HepG2 (cell line): ENCODE data around the gene TMEM164. TPM values are rescaled to one million over a fixed set of nuclear protein-coding genes. Genes with fewer than 3 reads are reported as not detected.

Experiments used
- ATAC-seq: fragments of 200-7000 bp; cut with Tn5 transposase; 3 replicates; pipeline ENCODE4 v1.9.1; 2020; ENCODE audit warnings: mild to moderate bottlenecking, moderate library complexity
- BruUV-seq: library from RNA; stranded (reverse); fragments of 400-500 nt; replicated peaks from 2 replicates; lab custom pipeline; 2021; lab: Mats Ljungman, UMichigan
- CTCF ChIA-PET: fragments of 300-600 bp; formaldehyde crosslinking; extraction: SDS; loops from one replicate; lab custom pipeline; 2021; ENCODE audit warnings: low total read pairs, inconsistent platforms, low intra/inter-chr PET ratio; lab: Yijun Ruan, JAX
- POLR2A ChIA-PET: fragments of 350-600 bp; sonication (Branson Sonifier 250); formaldehyde crosslinking; loops from one replicate; lab custom pipeline; 2020; ENCODE audit warnings: antibody characterized with exemption, inconsistent platforms; lab: Yijun Ruan, JAX
- DNase-seq: peaks from one replicate; pipeline ENCODE4 v3.0.0-alpha.2; 2015; ENCODE audit warnings: low spot score
- FAIRE-seq: peaks from 3 replicates; lab custom pipeline; 2011; peaks lifted over from hg19 to GRCh38; lab: Jason Lieb, UNC
- H2AFZ ChIP-seq: one replicate; pipeline ENCODE4 v1.6.1; 2011; ENCODE audit warnings: low read length, inconsistent platforms
- H3K27ac ChIP-seq: fragments of 300-600 bp; 3 replicates; pipeline ENCODE4 v1.8.0; 2011; ENCODE audit warnings: mixed run types, mild to moderate bottlenecking, mixed read lengths, low read length, inconsistent platforms; ENCODE audit not compliant: insufficient read depth; ENCODE audit errors: extremely low read length
- H3K27me3 ChIP-seq, 2 experiments: fragments of 200-600 bp in 1 of 2; 2 replicates in 1 of 2; 3 replicates in 1 of 2; pipeline versions ENCODE4 v1.6.0 to v1.8.0; 2011; ENCODE audit warnings: low read length in 2 of 2, mild to moderate bottlenecking in 2 of 2, moderate library complexity in 2 of 2, inconsistent platforms in 1 of 2; ENCODE audit not compliant: insufficient read depth in 2 of 2, control insufficient read depth in 1 of 2
- H3K36me3 ChIP-seq, 2 experiments: fragments of 200-600 bp in 1 of 2; replicated peaks in 1 of 2; 2 replicates in 1 of 2; 3 replicates in 1 of 2; pipeline versions ENCODE4 v1.5.1 to v1.8.0; 2011; ENCODE audit warnings: low read length in 2 of 2, inconsistent platforms in 1 of 2; ENCODE audit not compliant: insufficient read depth in 2 of 2, control insufficient read depth in 1 of 2
- H3K4me1 ChIP-seq: 2 replicates; pipeline ENCODE4 v1.5.1; 2012; ENCODE audit warnings: low read length, inconsistent platforms; ENCODE audit not compliant: insufficient read depth
- H3K4me2 ChIP-seq: 2 replicates; pipeline ENCODE4 v1.6.0; 2011; ENCODE audit warnings: low read depth, low read length, inconsistent platforms
- H3K4me3 ChIP-seq, 3 experiments: fragments of 200-600 bp in 1 of 3; sonication (generic), shearing (Covaris generic) in 1 of 3; replicated peaks in 1 of 3; 2 replicates each; pipeline ENCODE4 v1.5.1; 2011 to 2016; ENCODE audit warnings: low read length in 3 of 3, inconsistent platforms in 2 of 3, low read depth in 2 of 3, mild to moderate bottlenecking in 2 of 3, control low read depth in 1 of 3, mixed read lengths in 1 of 3; ENCODE audit not compliant: insufficient read depth in 1 of 3
- H3K79me2 ChIP-seq: one replicate; pipeline ENCODE4 v1.6.1; 2011; ENCODE audit warnings: low read length, inconsistent platforms; ENCODE audit not compliant: insufficient read depth
- H3K9ac ChIP-seq: 2 replicates; pipeline ENCODE4 v1.6.0; 2011; ENCODE audit warnings: mild to moderate bottlenecking, low read depth, low read length, inconsistent platforms; ENCODE audit not compliant: insufficient read depth
- H3K9me3 ChIP-seq: 2 replicates; pipeline ENCODE4 v1.5.1; 2012; ENCODE audit warnings: mild to moderate bottlenecking, low read length
- H4K20me1 ChIP-seq: 2 replicates; pipeline ENCODE4 v1.6.0; 2011; ENCODE audit warnings: inconsistent platforms, mild to moderate bottlenecking, low read length, moderate library complexity; ENCODE audit not compliant: insufficient read depth
- AGO2 ChIP-seq: fragments of 200-400 bp; formaldehyde crosslinking; optimal IDR thresholded peaks from 2 replicates; pipeline ENCODE3; 2017; ENCODE audit warnings: mild to moderate bottlenecking, low read depth, low read length, moderate library complexity
- CC2D1A ChIP-seq: sonication (generic); formaldehyde crosslinking; IDR thresholded peaks from 2 replicates; pipeline ENCODE4 v1.8.1; 2023; ENCODE audit warnings: mild to moderate bottlenecking, missing genetic modification reagents
- CHD4 ChIP-seq: fragments of 200-600 bp; sonication (generic); IDR thresholded peaks from 2 replicates; pipeline ENCODE4 v1.7.0; 2017; ENCODE audit warnings: mild to moderate bottlenecking, low read length, borderline replicate concordance
- EHMT2 ChIP-seq: fragments of 200-600 bp; sonication (generic); IDR thresholded peaks from 2 replicates; pipeline ENCODE4 v1.7.0; 2017; ENCODE audit warnings: antibody characterized with exemption, low read depth, low read length, borderline replicate concordance
- FOXA1 ChIP-seq, 2 experiments: fragments of 450-650 bp in 1 of 2; sonication (generic) in 1 of 2; formaldehyde crosslinking in 1 of 2; IDR thresholded peaks; 2 replicates each; pipeline versions ENCODE4 v1.4.0 to v1.6.1; 2016 to 2020; ENCODE audit warnings: missing genetic modification reagents in 1 of 2
- FOXK1 ChIP-seq: sonication (generic); formaldehyde crosslinking; IDR thresholded peaks from 2 replicates; pipeline ENCODE4 v1.4.0; 2020; ENCODE audit warnings: low read depth, missing genetic modification reagents, borderline replicate concordance
- GPBP1L1 ChIP-seq: sonication (generic); formaldehyde crosslinking; IDR thresholded peaks from 2 replicates; pipeline ENCODE4 v1.5.0; 2020; ENCODE audit warnings: mild to moderate bottlenecking, missing genetic modification reagents
- HOXA3 ChIP-seq: sonication (generic); formaldehyde crosslinking; IDR thresholded peaks from 2 replicates; pipeline ENCODE4 v1.5.0; 2020; ENCODE audit warnings: missing genetic modification reagents
- RARA ChIP-seq: IDR thresholded peaks from 2 replicates; pipeline ENCODE4 v1.6.1; 2016; ENCODE audit warnings: missing genetic modification reagents, missing compliant biosample characterization
- SP5 ChIP-seq: IDR thresholded peaks from 2 replicates; pipeline ENCODE4 v1.6.1; 2016; ENCODE audit warnings: low read depth, borderline replicate concordance
- ZNF724P ChIP-seq: sonication (generic); formaldehyde crosslinking; IDR thresholded peaks from 2 replicates; pipeline ENCODE4 v1.8.0; 2022; ENCODE audit warnings: missing genetic modification reagents, borderline replicate concordance
- WGBS: methylation state at CpG from one replicate; pipeline ENCODE4 v1.1.6; 2017; ENCODE audit warnings: low lambda C conversion rate; 5-methylcytosine and 5-hydroxymethylcytosine counted together
- in situ Hi-C: cut with HindIII; loops from 2 replicates; pipeline ENCODE4 v1.10.0; 2017; ENCODE audit warnings: low pct_unique_long_range_greater_than_20kb; ENCODE audit not compliant: extremely low pct_ligation_motif_present
- intact Hi-C: fragments of 100-400 bp; cut with micrococcal nuclease; formaldehyde crosslinking; loops from one replicate; pipeline ENCODE4 v1.10.0; 2022; ENCODE audit not compliant: unreplicated experiment
- polyA plus RNA-seq, 8 experiments: library from polyadenylated mRNA; depleted of rRNA in 3 of 8; stranded (reverse) in 7 of 8; unstranded in 1 of 8; fragments of >200 nt; fragmentation: Illumina TruSeq in 4 of 8; extraction: Trizol in 4 of 8; gene quantifications; 2 replicates each; pipeline versions ENCODE4 v1.2.1 to v1.2.3, GENCODE V29; 2011 to 2016; ENCODE audit warnings: low read depth in 4 of 8, missing spikeins in 1 of 8, mixed read lengths in 1 of 8; ENCODE audit not compliant: insufficient read depth in 1 of 8
- total RNA-seq, 5 experiments: library from RNA; depleted of rRNA; stranded (reverse); fragments of >200 nt; fragmentation: Illumina TruSeq; extraction: Trizol; gene quantifications; 2 replicates each; pipeline ENCODE4 v1.2.3, GENCODE V29; 2016; ENCODE audit warnings: low read depth in 1 of 5
- TF ChIP-seq, protein P1 (sequence below): sonication (generic); formaldehyde crosslinking; IDR thresholded peaks from 2 replicates; pipeline ENCODE4 v1.9.0; 2021; ENCODE audit warnings: missing genetic modification reagents, mild to moderate bottlenecking, borderline replicate concordance
- TF ChIP-seq, protein P2 (sequence below): sonication (generic); formaldehyde crosslinking; conservative IDR thresholded peaks from 2 replicates; pipeline ENCODE4 v1.4.0; 2020; ENCODE audit warnings: mild to moderate bottlenecking, missing genetic modification reagents, moderate library complexity

Gene TMEM164
- total and polyA plus RNA-seq, 2 of the 13 experiments (the other 11 are each of a cell fraction or from before 2014, with no cell fraction given): 5.8 to 13.2 TPM

- Histone ChIP-seq H4K20me1 (no peaks in the 10 kb centered on the region), H2AFZ (no peak overlapping the region), H3K36me3 (no peaks in the 10 kb centered on the region), H3K9me3 (no peaks in the 10 kb centered on the region), H3K4me2 (no peak overlapping the region), H3K9ac (no peak overlapping the region), H3K27me3 (no peaks in the 10 kb centered on the region), H3K4me3 (no peak overlapping the region), H3K27ac (no peak overlapping the region), H3K79me2 (no peaks in the 10 kb centered on the region), H3K4me1 (peaks cover 10% of the 10 kb centered on the region)
- CTCF ChIA-PET: no interaction called here
- TF ChIP-seq FOXK1 (CRISPR knock-in tag) (no peak), HOXA3 (no peak)
- BruUV-seq: no TSS peak
- intact Hi-C loops: no loop called here
- DNase-seq: no peak
- FAIRE-seq: no peak
- in situ Hi-C loops: no loop called here
- POLR2A ChIA-PET: no interaction called here
- no peak for ATAC-seq
These were observed 78.4 kb downstream of the TMEM164 start for GRCh38 chrX:110081320-110081719.

GRCh38 chrX:110081740-110082139, 78.8 kb downstream of the TMEM164 start:
- FAIRE-seq (no peak), DNase-seq (no peak), ATAC-seq (no peak)
- H2AFZ ChIP-seq: no peak overlapping the region
- CTCF ChIA-PET: no interaction called here
- H3K9ac ChIP-seq: no peak overlapping the region
- H3K9me3 ChIP-seq: no peaks in the 10 kb centered on the region
- H3K36me3 ChIP-seq: no peaks in the 10 kb centered on the region
- H4K20me1 ChIP-seq: no peaks in the 10 kb centered on the region
- H3K27ac ChIP-seq: no peak overlapping the region
- in situ Hi-C loops (no loop called here), intact Hi-C loops (no loop called here)
- no TSS peak for BruUV-seq
- no peak overlapping the region for H3K4me2 ChIP-seq
- no peaks in the 10 kb centered on the region for H3K79me2 ChIP-seq
- no peaks in the 10 kb centered on the region for H3K27me3 ChIP-seq
- H3K4me1 ChIP-seq: peaks cover 13% of the 10 kb centered on the region
- POLR2A ChIA-PET: no interaction called here
- 90% methylated on average over 1 of the region's 1 CpG for WGBS
- no peak overlapping the region for H3K4me3 ChIP-seq
- TF ChIP-seq AGO2: no peak
- TF ChIP-seq GPBP1L1 (CRISPR knock-in tag): no peak
- no peak for TF ChIP-seq CC2D1A (CRISPR knock-in tag)
- no peak for TF ChIP-seq FOXA1 (IDR thresholded peaks at IDR 0.05)
- TF ChIP-seq FOXA1 (CRISPR knock-in tag; IDR thresholded peaks at IDR 0.05): no peak
- TF ChIP-seq SP5 (CRISPR knock-in tag): no peak
- TF ChIP-seq, protein P1, sequence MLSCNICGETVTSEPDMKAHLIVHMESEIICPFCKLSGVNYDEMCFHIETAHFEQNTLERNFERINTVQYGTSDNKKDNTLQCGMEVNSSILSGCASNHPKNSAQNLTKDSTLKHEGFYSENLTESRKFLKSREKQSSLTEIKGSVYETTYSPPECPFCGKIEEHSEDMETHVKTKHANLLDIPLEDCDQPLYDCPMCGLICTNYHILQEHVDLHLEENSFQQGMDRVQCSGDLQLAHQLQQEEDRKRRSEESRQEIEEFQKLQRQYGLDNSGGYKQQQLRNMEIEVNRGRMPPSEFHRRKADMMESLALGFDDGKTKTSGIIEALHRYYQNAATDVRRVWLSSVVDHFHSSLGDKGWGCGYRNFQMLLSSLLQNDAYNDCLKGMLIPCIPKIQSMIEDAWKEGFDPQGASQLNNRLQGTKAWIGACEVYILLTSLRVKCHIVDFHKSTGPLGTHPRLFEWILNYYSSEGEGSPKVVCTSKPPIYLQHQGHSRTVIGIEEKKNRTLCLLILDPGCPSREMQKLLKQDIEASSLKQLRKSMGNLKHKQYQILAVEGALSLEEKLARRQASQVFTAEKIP (CRISPR knock-in tag): no peak
- TF ChIP-seq CHD4: no peak
- TF ChIP-seq RARA (CRISPR knock-in tag): no peak
- TF ChIP-seq, protein P2, sequence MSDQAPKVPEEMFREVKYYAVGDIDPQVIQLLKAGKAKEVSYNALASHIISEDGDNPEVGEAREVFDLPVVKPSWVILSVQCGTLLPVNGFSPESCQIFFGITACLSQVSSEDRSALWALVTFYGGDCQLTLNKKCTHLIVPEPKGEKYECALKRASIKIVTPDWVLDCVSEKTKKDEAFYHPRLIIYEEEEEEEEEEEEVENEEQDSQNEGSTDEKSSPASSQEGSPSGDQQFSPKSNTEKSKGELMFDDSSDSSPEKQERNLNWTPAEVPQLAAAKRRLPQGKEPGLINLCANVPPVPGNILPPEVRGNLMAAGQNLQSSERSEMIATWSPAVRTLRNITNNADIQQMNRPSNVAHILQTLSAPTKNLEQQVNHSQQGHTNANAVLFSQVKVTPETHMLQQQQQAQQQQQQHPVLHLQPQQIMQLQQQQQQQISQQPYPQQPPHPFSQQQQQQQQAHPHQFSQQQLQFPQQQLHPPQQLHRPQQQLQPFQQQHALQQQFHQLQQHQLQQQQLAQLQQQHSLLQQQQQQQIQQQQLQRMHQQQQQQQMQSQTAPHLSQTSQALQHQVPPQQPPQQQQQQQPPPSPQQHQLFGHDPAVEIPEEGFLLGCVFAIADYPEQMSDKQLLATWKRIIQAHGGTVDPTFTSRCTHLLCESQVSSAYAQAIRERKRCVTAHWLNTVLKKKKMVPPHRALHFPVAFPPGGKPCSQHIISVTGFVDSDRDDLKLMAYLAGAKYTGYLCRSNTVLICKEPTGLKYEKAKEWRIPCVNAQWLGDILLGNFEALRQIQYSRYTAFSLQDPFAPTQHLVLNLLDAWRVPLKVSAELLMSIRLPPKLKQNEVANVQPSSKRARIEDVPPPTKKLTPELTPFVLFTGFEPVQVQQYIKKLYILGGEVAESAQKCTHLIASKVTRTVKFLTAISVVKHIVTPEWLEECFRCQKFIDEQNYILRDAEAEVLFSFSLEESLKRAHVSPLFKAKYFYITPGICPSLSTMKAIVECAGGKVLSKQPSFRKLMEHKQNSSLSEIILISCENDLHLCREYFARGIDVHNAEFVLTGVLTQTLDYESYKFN (CRISPR knock-in tag): no peak
- TF ChIP-seq ZNF724P: no peak
- no peak for TF ChIP-seq FOXK1 (CRISPR knock-in tag)
- no peak for TF ChIP-seq EHMT2
